ENCODE measurements around the gene ITGB1.

GRCh38 chr10:32984003-32984600, 26.1 kb upstream of the ITGB1 start:
- no peak for TF ChIP-seq CTCF (IDR thresholded peaks at IDR 0.05)
- no peak for TF ChIP-seq ZNF512 (CRISPR knock-in tag; IDR thresholded peaks at IDR 0.05; ENCODE audit: borderline replicate concordance)
- no peak for TF ChIP-seq ETV6 (CRISPR knock-in tag; IDR thresholded peaks at IDR 0.05)

All from WTC11 (cell line).